Activated CD8-positive, alpha-beta memory T cell treated with anti-CD3 and anti-CD28 coated beads for 24 hours (primary cell): ENCODE results near the gene RBM33.

Experiments
- DNase-seq: peaks from one replicate; pipeline ENCODE4 v3.0.0-alpha.2; 2020

RBM33 gene

GRCh38 chr7:155786491-155786890 lies 142.0 kb downstream of the RBM33 start:
- no peak for DNase-seq

DNA sequence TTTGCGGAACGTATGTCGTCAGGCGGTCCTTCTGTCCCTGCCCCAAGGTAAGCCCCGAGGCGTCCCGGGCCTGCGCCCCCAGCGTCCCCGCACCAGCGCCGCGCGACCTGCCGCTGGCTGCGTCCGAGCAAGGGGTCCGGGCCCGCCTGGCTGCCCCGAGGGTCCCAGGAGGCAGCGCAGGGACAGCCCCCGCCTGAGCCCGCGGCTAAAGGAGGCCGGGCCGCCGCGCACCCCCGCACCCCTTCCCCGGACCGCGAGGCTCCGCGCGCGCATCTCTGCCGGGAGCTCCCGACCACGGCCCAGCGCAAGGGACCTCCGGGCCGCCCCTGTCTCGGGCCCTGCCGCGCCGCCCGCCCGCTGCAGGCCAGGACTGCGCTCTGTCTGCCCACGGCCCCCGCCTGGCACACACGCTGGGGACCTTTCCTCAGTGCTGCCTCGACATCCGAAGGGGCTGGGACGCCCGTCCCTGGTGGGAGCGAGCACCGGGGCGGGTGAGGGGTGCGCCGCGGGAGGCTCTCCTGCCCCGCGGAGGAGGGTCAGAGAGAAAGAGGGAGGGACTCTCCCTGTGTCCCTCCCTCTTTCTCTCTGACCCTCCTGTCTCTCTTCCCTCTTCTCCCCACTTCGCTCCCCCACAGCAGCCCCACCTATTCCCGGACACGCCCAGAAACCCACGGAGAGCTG lies 142.8 kb downstream of the RBM33 start:
- DNase-seq, result no peak

DNA sequence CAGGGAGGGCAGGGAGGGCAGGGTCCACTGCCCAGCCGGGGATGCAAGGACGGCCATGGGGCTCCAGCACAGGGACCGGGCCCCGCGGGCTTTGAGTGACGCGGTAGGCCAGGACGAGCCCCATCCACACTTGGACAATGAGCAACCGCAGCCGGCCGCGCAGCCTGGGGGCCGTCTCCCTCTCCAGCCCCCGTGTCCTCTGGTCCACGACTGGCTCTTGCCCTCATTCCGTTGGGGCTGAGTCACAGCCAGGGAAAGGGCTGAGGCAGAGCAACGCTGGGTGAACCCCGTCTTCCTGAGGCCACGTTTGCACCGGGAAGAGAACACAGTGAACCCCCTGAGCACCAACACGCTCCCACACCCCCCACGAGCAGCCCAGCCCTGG lies 144.1 kb downstream of the RBM33 start:
- no peak for DNase-seq

GRCh38 chr7:155789001-155789725 lies 144.7 kb downstream of the RBM33 start:
- no peak for DNase-seq

GRCh38 chr7:155790666-155791065 lies 146.2 kb downstream of the RBM33 start:
- DNase-seq, result no peak

- no peak for DNase-seq
Measured at GRCh38 chr7:155791214-155791737, 146.8 kb downstream of the RBM33 start.

DNA sequence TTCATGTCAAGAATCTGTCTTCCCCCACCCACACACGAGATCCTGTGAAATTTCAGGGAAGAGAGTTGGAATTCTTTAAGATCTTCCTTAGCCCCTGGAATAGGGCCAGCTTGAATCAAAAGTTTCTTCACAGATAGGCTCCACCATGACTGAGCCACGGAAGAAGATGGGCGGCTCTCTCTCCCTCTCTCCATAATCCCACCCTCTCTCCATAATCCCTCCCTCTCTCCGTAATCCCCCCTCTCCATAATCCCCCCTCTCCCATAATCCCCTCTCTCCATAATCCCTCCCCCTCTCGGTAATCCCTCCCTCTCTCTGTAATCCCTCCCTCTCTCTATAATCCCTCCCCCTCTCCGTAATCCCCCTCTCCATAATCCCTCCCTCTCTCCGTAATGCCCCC lies 147.4 kb downstream of the RBM33 start:
- DNase-seq, result no peak

DNA sequence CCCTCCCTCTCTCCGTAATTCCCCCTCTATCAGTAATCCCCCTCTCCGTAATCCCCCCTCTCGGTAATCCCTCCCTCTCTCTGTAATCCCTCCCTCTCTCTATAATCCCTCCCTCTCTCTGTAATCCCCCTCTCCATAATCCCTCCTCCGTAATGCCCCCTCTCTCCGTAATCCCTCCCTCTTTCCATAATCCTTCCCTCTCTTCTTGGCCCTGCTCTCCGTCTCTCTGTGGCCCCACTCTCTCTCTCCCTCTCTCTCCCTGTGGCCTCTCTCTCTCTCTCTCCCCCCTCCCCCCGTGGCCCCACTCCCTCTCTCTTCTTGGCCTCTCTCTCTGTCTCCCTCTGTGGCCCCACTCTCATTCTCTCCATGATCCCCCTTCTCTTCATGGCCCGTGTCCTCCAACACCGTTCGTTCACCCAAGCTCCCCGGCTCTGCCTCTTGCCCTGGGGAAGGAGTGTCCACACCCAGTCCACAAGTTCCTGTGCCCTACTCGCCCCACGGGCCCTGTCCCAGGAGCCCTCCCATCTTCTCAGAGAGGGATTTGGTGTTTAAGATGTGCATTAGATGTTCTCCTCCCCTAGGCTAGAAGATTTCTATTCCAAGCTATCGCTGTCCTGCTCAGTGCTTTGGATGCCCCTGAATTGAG lies 148.0 kb downstream of the RBM33 start:
- DNase-seq, result no peak

- DNase-seq, result no peak
Measured at GRCh38 chr7:155792999-155793560, 148.6 kb downstream of the RBM33 start.

- no peak for DNase-seq
Measured at GRCh38 chr7:155793720-155794119, 149.3 kb downstream of the RBM33 start.

GRCh38 chr7:155794196-155794595 lies 149.7 kb downstream of the RBM33 start:
- no peak for DNase-seq

GRCh38 chr7:155795401-155795800 lies 150.9 kb downstream of the RBM33 start:
- DNase-seq, result no peak

DNA sequence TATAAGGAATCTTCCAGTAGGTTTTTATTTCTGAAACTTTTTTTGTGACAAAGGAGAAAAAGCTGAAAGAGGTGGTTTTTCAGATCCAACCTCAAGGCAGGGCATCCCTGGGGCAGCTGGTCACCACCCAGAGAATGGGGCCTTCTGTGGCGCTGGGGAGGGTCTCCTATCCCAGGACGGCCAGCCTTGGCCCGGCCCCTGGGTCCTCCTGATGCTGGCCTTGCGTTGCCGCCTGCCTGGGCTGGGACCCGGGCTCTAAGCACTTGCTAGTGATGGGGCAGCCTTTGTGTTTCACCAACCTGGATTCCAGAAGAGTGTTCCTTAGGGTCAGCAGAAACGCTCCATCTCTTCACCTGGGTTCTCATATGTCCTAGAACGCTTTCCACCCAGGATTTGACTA lies 151.5 kb downstream of the RBM33 start:
- no peak for DNase-seq

DNA sequence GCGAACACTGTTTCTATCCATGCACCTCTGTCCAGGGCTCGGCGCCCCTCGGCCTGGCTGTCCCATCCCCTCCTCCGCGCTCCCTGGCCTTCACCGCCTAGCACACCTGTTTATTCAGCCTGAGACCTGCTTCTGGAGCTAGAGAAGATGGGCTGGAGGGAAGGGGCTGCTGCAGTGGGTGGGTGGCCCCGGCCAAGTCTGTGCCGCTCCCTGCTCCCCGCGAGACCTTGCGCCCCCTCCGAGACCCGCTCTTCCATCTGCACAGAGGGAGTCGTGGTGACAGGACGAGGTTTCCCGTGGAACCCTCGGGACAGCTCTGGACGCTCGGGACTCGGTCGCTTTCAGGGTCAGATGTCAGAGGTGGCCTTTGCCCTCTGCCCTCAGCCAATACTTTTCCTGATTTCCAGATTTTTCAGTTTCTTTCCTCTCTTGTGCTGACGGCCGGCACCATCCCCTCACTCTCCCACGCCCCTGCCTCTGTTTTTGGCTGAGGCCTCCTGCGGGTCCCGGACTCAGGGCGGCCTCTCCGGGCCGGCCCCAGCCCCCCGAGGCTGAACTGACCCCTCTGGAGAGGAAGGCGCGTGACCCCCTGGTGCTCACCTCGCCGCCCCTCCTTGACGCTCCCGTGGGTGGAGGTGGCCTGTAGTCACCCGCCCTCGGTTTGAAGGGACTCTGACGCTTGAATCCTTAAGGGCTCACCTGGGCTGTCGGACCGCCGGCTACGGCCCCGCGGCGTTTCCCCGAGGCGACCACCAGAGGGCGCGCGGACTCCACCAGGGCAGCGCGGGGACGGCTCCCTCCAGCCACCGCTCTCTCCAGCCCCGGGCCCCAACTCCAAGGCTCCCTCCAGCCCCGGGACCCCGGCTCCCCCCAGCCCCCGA lies 152.2 kb downstream of the RBM33 start:
- peak; percentile 91 for DNase-seq

- DNase-seq, result no peak
Measured at GRCh38 chr7:155797262-155798250, 153.1 kb downstream of the RBM33 start.

DNA sequence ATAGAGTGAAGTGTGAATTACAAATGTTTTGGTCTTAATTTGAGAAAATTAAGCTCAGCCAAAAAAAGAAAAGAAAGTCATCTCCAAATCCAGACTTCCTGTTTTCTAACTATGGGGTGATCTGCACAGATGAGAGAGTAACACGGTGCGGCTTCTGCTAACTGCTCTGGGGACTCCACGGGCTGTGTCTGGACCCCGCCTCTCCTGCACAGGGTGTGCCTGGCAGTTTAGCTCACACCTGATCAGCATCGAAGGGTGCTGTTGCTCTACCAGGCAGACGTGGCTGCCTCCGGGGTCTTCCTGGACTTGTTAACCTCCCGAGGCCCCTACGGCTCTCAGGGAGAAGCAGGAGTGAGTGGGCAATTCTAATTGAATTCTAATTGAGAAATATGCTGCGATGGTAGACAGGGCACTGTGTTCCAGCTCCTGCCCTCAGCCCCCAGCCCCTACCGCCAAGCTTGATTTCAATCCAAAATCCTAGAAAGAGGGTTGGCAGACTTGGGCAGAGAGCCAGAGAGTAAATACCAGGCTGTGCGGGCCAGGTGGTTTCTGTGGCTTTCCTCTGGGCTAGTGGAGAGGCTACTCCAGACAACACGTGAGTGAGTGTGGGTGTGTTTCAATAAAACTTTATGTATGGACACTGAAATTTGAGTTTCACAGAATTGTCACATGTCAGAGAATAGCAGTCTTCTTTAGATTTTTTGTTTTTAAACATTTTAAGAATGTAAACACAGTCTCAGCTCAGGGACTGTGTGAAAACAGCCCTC lies 154.4 kb downstream of the RBM33 start:
- no peak for DNase-seq

GRCh38 chr7:155799514-155799913 lies 155.1 kb downstream of the RBM33 start:
- no peak for DNase-seq

- no peak for DNase-seq
Measured at GRCh38 chr7:155800301-155800700, 155.8 kb downstream of the RBM33 start.

DNA sequence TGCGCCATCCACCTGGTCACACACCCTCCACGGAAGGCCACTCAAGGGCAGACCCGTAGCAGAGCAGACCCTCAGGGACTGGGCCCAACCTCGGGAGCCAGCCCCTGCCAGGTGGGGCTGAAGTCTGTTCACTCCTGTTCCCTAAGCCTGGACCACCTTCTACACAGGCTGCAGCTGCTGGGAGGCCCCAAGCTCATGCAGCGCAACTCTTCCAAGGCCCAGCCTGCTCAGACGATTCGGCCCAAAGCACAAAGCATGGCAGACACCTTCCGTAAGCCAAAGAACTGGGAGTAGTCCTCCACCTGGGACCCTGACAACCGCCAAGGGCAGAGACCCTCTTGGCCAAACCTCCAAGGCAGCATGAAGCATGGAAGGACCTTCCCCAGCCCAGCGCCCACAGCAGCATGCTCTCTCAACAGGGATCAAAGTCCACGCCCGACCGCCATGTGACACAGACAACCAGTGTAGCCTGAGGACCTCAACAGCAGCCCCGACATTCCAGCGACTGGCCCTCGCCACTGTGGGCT lies 156.3 kb downstream of the RBM33 start:
- no peak for DNase-seq

DNA sequence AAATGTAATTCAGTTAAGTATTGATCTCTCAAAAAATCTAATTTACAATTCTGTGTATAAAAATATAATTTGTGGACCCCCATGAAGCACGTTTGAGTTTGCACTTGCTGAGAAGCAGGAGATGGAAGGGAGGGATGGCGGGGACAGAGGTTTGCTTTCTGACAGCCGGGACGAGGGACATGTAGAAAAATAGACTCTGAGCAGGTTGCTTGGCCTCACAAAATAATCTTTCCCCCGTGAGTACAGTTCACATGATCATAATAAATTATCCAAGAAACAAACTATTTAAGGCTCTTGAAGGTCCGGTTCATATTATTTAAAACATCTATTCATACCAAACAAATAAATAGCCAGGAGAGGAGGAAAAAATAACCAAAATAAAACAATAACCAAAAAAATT lies 157.8 kb downstream of the RBM33 start:
- DNase-seq, result no peak
